Head of caudate nucleus (tissue), 42 donors: Measurements from ENCODE around the gene RUFY4.
"Not testable (repeated sequence)": the region's sequence is repeated elsewhere in the genome, so short reads cannot be mapped to it uniquely, and the experiment has no call there.

Source experiments
- DNase-seq, 42 donors: peaks; one replicate each; pipeline versions ENCODE4 v3.0.0 to v3.0.0-alpha.2; 2020 to 2021; ENCODE audit warnings: mixed read lengths in 7 of 42
- intact Hi-C: fragments of 100-400 bp; cut with DNase I; formaldehyde crosslinking; loops from one replicate; pipeline ENCODE4 v1.15.0; 2022

RUFY4 gene

DNA sequence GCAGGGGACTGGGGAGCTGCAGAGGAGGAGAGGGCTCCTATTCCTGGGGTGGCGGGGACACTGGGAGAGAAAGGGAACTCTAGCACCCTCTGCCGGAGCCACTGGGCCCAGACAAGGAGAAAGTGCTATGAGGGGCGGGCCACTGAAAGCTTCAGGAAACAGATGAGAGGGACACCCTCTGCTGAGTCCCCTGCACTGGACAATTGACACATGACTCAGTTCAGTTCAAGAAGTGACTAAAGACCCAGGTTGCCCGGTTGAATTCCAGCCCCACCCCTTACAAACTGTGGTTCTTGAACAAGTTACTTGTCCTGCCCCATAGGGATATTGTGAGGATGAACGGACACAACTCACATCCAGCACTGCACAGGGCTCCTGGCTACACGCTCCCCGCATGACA lies 5.0 kb downstream of the RUFY4 start:
- intact Hi-C loops, result no loop called here
- DNase-seq, result peak in 22 of 42 donors; percentile 11 to 65 (median 28)

DNA sequence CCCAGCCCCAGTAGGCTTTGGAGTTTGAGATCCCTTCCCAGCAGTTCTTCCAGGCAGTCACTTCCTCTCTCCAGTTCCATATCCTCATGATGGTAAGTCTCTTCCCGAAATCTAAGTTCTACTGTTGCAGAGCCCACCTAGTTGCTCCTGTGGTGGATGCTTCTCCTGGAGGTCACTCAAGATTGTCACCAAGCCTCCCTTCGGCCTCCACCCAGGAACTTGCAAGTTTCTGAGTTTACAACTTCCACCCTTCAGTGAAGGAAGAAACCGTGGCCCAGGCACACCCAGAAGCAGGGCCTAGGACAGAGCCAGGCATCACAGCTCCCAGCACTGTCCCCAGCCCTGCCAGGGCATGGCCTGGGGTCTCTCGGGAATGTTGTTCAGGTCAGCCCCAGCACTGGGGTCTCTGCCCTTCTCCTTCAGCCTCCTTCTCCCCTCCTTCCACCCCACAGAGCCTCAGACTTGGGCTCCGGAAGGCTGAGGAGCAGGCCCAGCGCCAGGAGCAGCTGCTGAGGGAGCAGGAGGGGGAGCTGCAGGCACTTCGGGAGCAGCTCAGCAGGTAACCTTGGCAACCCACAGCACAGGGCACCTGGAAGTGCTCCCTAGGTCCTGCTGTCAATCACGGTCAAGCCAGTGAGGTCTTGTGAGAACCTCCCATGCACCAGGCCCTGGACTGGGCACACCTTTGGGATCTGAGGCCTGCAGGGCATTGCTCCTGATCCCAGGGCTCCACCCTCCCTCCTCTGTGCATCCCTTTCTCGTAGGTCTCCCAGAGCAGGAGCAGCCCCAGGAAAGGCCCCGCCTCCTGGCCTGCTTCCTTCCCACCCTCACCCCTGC lies 7.1 kb downstream of the RUFY4 start:
- intact Hi-C loops, result no loop called here
- DNase-seq, result no peak

DNA sequence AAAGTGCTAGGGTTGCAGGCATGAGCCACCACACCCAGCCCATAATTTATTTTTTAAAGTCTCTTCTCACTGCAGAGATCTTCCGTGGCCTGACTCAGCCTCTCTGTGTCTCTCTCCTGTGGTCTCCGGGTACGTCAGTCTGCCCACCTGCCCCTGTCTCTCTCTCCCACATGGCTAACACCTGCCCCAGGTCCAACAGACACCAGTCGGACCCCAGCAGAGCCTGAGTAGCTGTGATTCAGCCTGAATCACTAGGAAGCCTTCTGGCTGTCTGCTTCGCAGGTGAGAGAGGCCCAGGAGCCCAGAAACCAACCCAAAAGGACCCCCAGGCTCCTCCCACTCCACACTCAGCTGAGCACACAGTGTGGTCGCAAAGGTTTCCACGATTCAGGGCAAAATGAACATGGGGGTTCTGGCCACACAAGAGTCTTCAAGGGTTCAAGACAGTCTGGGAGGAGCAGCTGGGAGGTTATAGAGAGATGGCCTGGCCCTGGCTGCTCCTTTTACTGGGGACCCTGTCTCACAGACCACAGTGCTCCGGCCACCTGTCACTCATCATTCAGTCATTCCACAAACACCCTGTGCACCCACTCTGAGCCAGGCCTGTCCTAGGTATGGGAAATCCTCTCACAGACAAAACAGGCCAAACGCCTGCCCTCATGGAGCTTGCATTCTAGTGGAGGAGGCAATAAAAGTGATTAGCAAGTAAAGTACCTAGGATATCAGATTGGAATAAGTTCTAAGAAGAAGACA lies 8.6 kb downstream of the RUFY4 start:
- no peak for DNase-seq
- intact Hi-C loops, result no loop called here

DNA sequence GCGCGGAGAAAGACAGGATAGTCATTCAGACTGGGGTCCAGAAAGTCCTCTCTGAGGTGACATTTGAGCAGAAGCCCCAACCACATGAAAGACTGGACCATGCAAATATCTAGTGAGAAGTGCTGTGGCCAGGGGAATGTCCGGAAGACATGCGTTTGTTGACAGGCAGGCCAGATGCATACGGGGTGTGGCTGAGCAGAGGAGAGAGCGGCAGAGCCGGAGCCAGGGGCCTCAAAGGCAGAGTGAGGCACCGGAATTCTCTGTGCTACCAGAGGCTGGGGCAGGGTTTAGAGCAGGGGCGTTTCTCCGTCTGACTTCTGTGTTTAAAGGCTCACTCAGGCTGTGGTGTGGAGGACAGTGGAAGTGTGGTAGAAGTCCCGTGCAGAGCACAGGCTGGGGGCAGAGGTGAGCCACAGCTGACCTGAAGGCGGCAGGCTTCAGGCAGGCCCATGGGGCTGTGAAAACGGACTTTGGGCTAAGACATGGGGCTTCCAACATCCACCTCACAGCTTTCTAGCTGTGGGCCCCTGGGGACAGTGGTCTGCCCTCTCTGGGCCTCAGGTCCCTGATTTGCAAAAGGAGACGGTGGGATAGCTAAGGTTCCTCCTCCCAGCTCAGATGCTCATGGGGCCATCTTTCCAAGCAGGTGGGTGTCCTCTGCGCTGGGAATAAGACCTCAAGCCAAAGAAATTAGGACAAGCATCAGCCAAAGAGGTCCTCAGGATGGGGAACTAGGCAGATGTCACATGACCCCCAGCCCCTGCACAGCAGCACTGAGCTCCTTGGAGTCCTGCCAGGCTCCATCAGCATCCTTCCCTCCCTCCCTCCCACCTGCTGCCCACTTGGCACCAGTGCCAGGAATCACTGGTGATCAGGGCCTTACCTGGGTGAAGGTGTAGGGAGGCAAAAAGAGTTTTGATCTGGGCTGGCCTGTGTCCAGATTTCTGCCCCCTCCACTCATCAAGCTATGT lies 11.2 kb downstream of the RUFY4 start:
- DNase-seq, result no peak

DNA sequence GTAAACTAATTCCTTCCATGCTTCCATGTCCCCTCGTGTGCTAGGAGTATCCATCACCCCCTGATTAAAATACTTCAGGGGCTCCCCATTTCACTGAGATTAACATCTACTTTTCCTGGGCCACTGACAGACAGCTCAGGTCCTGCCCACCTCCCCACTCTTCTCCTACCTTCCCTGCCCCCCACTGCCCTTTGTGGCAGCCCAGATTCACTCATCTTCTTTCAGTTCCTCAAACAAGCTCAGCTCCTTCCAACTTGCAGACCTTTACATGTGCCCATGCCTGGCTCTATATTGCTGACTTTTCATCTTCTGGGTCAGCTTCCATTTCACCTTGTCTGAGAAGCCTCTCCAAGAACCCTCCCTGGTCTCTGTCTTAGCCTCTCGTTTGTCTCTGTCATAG lies 12.0 kb downstream of the RUFY4 start:
- intact Hi-C loops, result no loop called here
- no peak for DNase-seq

More for the DNA sequence above, 11.2 kb downstream of the RUFY4 start:
- intact Hi-C loops, result no loop called here

DNA sequence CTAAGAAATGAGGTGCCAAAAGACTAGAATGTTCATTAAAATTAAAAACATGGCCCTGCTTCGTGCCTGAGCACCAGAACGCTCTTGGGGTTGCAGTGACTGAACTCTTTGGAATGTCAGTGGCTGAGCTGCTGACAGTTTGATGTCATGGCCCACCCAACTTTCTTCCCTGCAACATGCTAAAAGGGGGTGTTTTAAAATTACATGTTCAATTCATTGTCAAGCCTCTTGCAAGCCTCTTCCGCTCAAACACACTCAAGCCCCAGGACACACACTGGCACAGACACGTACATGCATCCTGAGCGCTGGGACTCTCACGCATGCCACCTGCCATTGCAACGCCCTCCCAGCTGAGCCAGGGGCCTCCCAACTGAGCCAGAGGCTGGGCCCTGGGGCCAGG lies 12.6 kb downstream of the RUFY4 start:
- intact Hi-C loops, result no loop called here
- DNase-seq, result no peak

DNA sequence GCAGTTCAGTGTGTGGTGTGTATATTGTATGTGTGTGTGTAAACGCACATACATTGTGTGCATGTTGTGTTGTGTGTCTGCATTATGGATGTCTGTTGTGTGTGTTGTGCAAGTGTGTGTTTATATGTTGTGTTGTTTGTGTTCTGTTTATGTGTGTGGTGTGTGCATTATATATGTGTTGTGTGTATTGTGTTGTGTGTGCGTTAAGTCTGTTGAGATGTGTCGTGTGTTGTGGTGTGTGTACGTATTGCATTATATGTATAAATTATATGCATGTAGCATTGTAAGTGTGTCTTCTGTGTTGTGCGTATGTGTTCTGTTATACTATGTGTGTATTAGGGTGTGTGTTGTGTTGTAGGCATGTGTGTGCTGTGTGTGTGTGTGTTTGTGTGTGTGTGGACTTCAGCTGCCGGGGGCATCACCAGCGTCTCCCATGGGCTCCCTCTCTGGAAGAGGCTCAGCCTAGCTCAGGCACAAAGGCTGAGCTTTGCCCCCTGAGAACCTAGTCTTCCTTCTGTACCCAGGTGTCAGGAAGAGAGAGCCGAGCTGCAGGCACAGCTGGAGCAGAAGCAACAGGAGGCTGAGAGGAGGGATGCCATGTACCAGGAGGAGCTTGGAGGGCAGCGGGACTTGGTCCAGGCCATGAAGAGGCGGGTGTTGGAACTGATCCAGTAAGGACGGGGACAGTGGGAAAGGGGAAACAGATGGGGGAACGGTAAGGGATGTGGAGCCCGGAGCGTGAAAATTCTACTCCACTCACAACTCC lies 13.7 kb downstream of the RUFY4 start:
- DNase-seq, result no peak
- intact Hi-C loops, result no loop called here

DNA sequence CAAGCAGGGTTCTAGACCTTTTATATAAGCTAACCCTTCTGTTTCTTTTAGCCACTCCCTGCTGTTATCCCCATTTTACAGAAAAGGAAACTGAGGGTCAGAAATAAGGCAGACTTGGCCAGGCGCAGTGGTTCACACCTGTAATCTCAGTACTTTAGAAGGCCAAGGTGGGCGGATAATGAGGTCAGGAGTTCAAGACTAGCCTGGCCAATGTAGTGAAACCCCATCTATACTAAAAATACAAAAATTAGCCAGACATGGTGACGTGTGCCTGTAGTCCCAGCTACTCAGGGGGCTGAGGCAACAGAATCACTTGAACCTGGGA lies 14.3 kb downstream of the RUFY4 start:
- DNase-seq, result no peak
- intact Hi-C loops, result no loop called here

DNA sequence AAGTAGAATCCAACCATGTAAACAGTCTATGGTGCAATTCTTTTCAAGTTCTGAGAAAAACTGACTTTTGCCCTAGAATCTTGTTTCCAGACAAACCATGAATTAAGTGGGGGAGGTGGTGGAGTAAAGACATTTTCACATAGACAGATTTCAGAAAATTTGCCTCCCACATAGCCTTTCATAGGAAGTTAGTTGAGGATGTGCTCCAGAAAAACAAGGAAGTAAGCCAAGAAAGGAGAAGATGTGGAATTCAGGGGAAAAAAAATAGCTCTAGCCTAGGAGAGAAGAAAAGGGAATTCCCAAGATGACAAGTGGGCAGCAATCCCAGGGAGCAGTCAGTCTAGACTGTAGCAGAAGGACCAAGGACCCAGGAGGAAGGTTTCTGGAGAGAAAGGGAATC lies 17.4 kb downstream of the RUFY4 start:
- intact Hi-C loops, result no loop called here
- no peak for DNase-seq

DNA sequence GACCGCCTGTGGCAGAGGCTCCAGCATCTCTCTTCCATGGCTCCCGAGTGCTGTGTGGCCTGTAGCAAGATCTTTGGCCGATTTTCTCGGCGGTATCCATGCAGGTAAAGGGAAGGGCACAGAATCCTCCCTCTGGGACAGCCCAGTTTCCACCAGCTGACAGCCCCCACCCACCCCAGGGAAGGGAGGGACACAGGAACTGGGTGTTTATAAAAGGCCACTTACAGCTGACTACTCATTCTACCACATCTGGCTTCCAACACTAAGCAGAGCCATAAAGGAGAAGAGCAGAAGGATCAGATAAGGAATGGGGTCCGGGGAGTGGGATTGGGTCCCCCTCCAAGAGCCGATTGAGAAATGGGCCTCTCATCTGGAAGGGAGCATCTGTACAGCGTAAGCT lies 20.2 kb downstream of the RUFY4 start:
- no peak for DNase-seq
- intact Hi-C loops, result no loop called here

DNA sequence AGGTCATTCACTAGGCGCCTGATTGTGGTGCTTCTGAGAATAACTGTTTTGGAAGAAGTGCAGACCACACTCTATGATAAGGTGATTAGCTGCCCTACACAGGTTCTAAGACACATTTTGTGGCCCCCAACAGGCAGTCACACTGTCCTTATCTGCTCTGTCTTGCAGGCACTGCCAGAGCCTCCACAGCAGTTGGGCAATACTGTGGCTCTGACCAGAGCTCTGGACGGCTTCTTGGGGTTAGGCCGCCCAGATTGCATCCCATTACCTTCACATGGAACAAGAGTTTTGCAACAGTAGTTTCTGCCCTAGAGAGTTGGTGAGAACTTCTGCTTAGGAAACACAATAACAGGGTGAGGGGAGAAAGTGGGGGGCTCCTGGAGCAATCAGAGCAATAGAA lies 22.7 kb downstream of the RUFY4 start:
- DNase-seq, result no peak
- intact Hi-C loops, result no loop called here

DNA sequence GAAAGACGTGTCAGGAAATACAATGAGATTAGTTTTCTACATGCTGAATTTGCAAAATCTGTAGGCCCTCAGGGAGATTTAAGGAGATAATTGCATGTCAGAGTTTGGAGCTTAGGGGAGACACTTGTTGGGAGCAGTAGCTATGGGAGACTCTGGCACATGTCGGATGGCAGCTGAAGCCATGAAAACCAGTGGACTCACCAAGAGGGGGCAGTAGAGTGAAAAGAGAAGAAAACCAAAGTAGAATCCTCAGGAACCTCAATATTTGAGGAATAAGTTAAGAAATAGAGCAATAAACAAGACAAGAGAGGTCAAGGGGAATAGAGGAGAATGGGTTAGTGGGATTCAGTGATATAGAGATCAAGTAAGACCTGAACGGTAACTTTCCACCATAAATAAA lies 24.8 kb downstream of the RUFY4 start:
- intact Hi-C loops, result no loop called here
- no peak for DNase-seq

DNA sequence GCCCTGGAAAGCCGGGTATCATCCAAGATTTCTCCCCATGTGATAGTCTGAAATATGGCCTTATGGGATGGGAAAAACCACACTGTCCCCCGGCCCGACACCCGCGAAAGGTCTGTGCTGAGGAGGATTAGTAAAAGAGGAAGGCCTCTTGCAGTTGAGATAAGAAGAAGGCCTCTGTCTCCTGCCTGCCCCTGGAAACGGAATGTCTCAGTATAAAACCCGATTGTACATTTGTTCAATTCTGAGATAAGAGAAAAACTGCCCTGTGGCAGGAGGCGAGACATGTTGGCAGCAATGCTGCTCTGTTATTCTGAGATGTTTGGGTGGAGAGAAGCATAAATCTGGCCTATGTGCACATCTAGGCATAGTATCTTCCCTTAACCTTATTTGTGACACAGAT lies 26.8 kb downstream of the RUFY4 start:
- no peak for DNase-seq
- intact Hi-C loops, result no loop called here

DNA sequence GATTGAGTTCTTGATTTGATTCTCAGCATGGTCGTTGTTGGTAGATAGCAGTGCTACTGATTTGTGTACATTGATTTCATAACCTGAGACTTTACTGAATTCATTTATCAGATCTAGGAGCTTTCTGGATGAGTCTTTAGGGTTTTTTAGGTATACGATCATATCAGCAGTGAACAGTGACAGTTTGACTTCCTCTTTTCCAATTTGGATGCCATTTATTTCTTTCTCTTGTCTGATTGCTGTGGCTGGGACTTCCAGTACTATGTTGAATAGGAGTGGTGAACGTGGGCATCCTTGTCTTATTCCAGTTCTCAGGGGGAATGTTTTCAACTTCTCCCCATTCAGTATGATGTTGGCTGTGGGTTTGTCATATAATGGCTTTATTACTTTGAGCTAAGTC lies 28.9 kb downstream of the RUFY4 start:
- no peak for DNase-seq

DNA sequence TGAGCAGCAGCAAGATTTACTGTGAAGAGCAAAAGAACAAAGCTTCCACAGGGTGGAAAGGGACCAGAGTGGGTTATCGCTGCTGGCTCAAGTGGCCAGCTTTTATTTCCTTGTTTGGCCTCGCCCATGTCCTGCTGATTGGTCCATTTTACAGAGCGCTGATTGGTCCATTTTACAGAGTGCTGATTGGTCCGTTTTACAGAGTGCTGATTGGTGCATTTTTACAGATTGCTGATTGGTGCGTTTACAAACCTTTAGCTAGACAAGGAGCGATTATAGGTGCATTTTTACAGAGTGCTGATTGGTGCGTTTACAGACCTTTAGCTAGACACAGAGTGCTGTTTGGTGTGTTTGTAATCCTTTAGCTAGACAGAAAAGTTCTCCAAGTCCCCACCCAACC lies 39.8 kb downstream of the RUFY4 start:
- DNase-seq, result not testable (repeated sequence)

More for the DNA sequence above, 28.9 kb downstream of the RUFY4 start:
- intact Hi-C loops, result no loop called here

DNA sequence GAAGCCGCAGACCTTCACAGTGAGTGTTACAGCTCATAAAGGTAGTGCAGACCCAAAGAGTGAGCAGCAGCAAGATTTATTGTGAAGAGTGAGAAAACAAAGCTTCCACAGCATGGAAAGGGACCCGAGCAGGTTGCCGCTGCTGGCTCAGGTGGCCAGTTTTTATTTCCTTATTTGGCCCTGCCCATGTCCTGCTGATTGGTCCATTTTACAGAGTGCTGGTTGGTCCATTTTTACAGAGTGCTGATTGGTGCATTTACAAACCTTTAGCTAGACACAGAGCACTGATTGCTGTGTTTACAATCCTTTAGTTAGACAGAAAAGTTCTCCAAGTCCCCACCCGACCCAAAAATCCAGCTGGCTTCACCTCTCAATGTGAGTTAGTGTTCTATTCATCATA lies 52.7 kb downstream of the RUFY4 start:
- intact Hi-C loops, result not testable (repeated sequence)

More for the DNA sequence above, 39.8 kb downstream of the RUFY4 start:
- intact Hi-C loops, result not testable (repeated sequence)

DNA sequence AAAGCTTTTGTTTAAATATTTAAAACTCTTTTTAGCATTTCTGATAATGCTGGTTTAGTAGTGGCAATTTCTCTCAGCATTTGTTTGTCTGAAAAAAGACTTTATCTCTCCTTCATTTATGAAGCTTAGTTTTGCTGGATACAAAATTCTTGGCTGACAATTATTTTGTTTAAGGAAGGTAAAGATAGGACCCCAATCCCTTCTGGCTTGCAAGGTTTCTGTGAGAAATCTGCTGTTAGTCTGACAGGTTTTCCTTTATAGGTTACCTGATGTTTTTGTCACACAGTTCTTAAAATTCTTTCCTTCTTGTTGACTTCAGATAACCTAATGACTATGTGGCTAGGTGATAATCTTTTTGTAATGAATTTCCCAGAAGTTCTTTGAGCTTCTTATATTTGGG lies 53.2 kb downstream of the RUFY4 start:
- DNase-seq, intact Hi-C loops: not testable (repeated sequence)

More for the DNA sequence above, 52.7 kb downstream of the RUFY4 start:
- not testable (repeated sequence) for DNase-seq

DNA sequence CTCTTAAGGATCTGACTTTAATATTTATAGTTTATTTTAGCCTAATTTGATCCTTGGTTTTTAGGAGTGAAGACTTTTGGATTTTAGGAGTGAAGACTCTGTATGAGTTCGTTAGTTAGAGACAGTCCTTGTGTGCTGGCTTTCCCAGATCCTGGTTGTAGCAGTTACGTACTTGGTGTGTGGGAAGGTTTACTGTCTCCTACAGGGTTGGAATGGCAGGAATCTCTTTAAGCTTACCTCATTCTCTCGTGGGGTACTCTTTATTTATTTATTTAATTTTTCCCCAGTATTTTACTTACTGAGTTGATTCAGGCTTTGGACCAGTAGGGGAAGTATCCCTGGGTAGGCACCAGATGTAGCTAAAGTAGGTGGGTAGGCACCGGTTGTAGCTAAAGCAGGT lies 54.9 kb downstream of the RUFY4 start:
- DNase-seq, result no peak
- intact Hi-C loops, result no loop called here

DNA sequence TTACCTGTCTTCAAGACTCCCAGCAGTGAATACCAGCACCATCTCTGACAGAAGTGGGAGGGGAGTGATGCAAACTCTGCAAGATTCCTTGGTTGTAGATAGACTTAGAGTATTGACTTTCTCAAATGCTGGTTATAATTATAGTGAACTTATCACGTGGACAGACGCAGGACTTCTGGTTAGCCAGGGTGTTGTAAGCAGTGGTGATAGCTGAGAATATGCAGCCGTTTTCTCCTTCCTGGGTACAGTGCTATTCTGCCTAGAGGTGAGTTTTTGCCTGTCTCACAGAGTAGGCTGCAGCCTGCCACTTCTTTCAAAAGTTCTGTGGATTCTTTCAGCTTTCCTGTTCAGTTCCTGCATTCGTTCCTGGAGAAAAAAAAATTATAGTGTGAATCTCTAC lies 56.0 kb downstream of the RUFY4 start:
- DNase-seq, result no peak
- intact Hi-C loops, result no loop called here
